Left cardiac atrium (tissue), 4 donors: Measurements from ENCODE around the gene SHISAL2B. TPM values are rescaled to one million over a fixed set of nuclear protein-coding genes. Genes with fewer than 3 reads are reported as not detected.
"Not testable (repeated sequence)": the region's sequence is repeated elsewhere in the genome, so short reads cannot be mapped to it uniquely, and the experiment has no call there.

Experiments
- ATAC-seq, 2 donors: fragments of 200-7000 bp; cut with Tn5 transposase; one replicate each; pipeline ENCODE4 v1.9.1; 2020; ENCODE audit warnings: mild to moderate bottlenecking in 2 of 2, moderate library complexity in 2 of 2
- DNase-seq: peaks from one replicate; pipeline ENCODE4 v3.0.0-alpha.2; 2020
- intact Hi-C, 2 donors: fragments of 100-400 bp; cut with DNase I; formaldehyde crosslinking; loops; one replicate each; pipeline versions ENCODE4 v1.14.1 to v1.15.1; 2022 to 2023
- total RNA-seq, 2 donors: library from RNA; stranded (reverse); fragmentation: NEBNext Ultra II Directional; extraction: Animal tissue kit (Norgen Biotek cat#: 25700); gene quantifications; one replicate each; pipeline ENCODE4 v1.2.1, GENCODE V29; 2021
- donor health status: DM: no; HTN: yes; CAD: no.
- donor health status: DM: no; HTN: yes; CAD: no; lungs with severe emphysema.
- donor health status: DM: yes; HTN: yes; CAD: no.
- donor health status: Dilated cardiomyopathy.

Gene SHISAL2B
- total RNA-seq, 2 donors from 2014 or later, result not detected

- ATAC-seq (no peak), DNase-seq (no peak)
- intact Hi-C loops, result no loop called here
These were observed 988 bp downstream of the SHISAL2B start for GRCh38 chr5:64691291-64691690.

GRCh38 chr5:64693636-64694035 is 3.3 kb downstream of the SHISAL2B start:
- ATAC-seq (no peak), DNase-seq (no peak)
- intact Hi-C loops, result no loop called here

DNA sequence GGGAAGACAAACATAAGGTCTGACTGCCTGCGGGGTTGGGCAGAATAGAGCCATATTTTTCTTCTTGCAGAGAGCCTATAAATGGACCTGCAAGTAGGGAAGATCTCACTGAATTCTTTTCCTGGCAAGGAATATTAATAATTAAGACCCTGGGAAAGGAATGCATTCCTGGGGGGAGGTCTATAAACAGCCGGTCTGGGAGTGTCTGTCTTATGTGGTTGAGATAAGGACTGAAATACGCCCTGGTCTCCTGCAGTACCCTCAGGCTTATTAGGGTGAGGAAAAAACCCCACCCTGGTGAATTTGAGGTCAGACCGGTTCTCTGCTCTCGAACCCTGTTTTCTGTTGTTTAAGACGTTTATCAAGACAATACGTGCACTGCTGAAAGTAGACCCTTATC is 6.1 kb downstream of the SHISAL2B start:
- ATAC-seq, intact Hi-C loops, DNase-seq: not testable (repeated sequence)

DNA sequence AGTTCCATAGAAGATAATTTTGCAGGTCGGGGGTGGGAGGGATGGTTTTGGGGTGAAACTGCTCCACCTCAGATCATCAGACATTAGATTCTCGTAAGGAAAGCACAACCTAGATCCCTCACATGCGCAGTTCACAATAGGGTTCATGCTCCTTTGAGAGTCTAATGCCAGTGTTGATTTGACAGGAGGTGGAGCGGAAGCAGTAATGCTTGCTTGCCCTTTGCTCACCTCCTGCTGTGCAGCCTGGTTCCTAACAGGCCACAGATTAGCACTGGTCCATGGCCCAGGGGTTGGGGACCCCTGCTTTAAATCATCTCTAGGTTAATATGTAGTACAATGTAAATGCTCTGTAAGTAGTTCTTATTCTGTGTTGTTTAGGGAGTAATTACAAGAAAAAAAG is 10.5 kb downstream of the SHISAL2B start:
- intact Hi-C loops, result no loop called here
- no peak for ATAC-seq
- DNase-seq, result no peak

DNA sequence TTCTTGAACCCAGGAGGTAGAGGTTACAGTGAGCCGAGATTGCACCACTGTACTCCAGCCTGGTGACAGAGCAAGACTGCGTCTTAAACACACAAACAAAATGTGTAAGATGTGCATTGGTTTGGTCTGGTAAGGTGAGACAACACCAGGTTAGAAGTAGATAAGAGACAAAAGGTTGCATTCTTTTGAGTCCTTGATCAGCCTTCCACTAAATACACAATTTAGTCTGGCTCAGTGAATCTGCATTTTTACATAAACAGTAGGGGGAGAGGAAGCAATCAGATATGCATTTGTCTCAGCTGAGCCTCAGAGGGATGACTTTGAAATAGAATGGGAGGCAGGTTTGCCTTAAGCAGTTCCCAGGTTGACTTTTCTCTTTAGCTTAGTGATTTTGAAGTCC is 15.8 kb downstream of the SHISAL2B start:
- DNase-seq, ATAC-seq, intact Hi-C loops: not testable (repeated sequence)

DNA sequence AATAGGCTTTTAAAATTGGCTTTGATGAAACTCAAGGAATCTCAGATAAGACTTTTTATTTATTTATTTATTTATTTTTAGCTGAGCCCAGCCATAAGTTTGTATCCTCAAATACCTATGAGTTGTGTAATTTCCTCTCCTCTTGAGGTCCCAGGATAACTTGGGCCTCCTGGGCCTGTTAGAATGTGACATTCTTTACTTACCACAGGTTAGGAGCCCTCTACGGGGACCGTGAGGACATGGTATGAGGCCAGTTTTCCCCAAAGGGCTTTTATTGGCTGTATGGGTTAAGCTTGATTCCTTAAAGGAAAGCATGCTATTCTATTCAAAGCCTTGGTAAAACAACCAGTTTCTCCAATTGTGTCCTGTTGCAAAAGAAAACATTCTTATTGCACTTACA is 16.9 kb downstream of the SHISAL2B start:
- no peak for ATAC-seq
- intact Hi-C loops, result no loop called here
- DNase-seq, result no peak

DNA sequence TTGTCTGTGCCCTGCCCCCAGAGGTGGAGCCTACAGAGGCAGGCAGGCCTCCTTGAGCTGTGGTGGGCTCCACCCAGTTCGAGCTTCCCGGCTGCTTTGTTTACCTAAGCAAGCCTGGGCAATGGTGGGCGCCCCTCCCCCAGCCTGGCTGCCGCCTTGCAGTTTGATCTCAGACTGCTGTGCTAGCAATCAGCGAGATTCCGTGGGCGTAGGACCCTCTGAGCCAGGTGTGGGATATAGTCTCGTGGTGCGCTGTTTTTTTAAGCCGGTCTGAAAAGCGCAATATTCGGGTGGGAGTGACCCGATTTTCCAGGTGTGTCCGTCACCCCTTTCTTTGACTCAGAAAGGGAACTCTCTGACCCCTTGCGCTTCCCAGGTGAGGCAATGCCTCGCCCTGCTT is 24.2 kb downstream of the SHISAL2B start:
- intact Hi-C loops, DNase-seq, ATAC-seq: not testable (repeated sequence)

- ATAC-seq, result no peak
- DNase-seq, result no peak
- intact Hi-C loops, result loop anchor here in 1 of 2 donors (10.0 kb wide), 1 partner anchor 62 kb away; no protein-coding TSS in a partner anchor
These were observed 32.3 kb downstream of the SHISAL2B start for GRCh38 chr5:64722588-64722987.

- no peak for DNase-seq
- no peak for ATAC-seq
- intact Hi-C loops, result loop anchor here in 1 of 2 donors (10.0 kb wide), 1 partner anchor 58 kb away; no protein-coding TSS in a partner anchor
These were observed 36.8 kb downstream of the SHISAL2B start for GRCh38 chr5:64727150-64727549.

- intact Hi-C loops, result no loop called here
- no peak for ATAC-seq
- DNase-seq, result no peak
These were observed 52.1 kb downstream of the SHISAL2B start for GRCh38 chr5:64742411-64742810.

DNA sequence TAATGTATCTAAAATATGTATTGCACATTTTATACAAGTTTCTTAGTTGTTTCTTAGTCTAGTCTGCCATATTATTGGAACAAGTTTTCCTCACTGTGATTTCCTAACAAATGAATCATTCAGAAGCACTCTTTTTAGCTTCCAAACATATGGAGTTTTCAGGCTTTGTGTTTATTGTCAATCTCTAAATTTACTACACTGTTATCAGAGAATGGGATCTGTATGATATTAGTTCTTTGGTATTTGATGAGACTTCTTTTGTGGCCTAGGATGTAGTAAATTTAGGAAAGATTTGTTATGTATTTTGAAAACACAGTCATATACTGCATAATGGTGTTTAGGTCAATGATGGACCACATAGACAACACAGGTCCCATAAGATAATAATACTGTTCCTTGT is 52.5 kb downstream of the SHISAL2B start:
- intact Hi-C loops, result no loop called here
- DNase-seq, result no peak
- ATAC-seq, result no peak

DNA sequence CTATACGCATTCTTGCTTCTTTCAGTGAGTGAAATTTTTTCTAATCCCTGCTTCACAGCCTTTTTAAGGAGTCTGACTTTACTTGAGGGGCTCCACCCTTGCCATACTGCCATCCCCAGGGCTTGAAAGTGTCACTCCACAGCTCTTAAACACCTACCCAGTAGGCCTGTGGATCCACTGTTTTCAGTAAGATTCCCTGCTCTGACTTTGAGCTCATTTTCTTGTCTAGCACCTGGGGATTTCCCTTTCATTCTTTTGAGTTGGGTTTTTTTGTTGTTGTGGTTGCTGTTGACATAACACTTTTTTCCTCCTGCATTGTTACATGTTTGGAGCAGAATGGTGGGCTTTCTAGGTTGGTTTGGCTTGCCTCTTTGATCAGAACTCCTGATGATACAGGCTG is 54.6 kb downstream of the SHISAL2B start:
- DNase-seq (no peak), ATAC-seq (no peak)
- intact Hi-C loops, result no loop called here

- ATAC-seq, result no peak
- intact Hi-C loops, result no loop called here
- no peak for DNase-seq
These were observed 56.1 kb downstream of the SHISAL2B start for GRCh38 chr5:64746446-64746845.

GRCh38 chr5:64749385-64749784 is 59.1 kb downstream of the SHISAL2B start:
- intact Hi-C loops, result no loop called here
- ATAC-seq (no peak), DNase-seq (no peak)

GRCh38 chr5:64754066-64754465 is 63.8 kb downstream of the SHISAL2B start:
- intact Hi-C loops, result no loop called here
- DNase-seq, result no peak
- ATAC-seq, result no peak

- intact Hi-C loops, result no loop called here
These were observed 68.6 kb downstream of the SHISAL2B start for GRCh38 chr5:64758901-64759300.

GRCh38 chr5:64759960-64760660 is 69.8 kb downstream of the SHISAL2B start:
- intact Hi-C loops, result no loop called here
- ATAC-seq (no peak), DNase-seq (no peak)

More at GRCh38 chr5:64758901-64759300, 68.6 kb downstream of the SHISAL2B start:
- ATAC-seq, result no peak
- DNase-seq, result no peak

DNA sequence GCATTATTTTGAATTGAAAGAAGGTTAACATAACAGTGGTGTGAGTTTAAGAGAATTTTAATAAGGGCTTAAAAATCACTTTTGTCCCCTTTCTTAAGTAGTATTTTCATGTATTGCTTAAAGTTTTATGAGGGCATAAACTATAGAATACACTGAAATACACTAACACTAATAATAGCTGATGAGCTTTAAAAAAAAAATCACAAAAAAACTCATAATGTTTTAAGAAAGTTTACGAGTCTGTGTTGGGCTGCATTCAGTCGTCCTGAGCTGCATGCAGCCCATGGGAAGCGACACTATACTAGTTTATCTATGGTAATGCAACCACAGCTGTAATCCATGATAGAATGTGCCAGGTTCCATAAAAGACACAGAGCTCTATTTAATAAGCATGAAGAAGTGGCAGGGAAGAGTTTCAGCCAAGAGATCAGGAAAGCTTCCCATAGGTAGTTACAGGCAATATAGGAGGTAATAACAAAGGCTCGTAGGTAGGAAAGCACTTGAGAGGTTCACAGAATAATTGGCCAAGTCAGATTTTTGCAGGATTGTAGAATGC is 73.7 kb downstream of the SHISAL2B start:
- intact Hi-C loops, result no loop called here
- no peak for ATAC-seq
- DNase-seq, result no peak

- intact Hi-C loops, result no loop called here
These were observed 75.7 kb downstream of the SHISAL2B start for GRCh38 chr5:64765804-64766504.

GRCh38 chr5:64766941-64767340 is 76.6 kb downstream of the SHISAL2B start:
- ATAC-seq, result no peak
- no peak for DNase-seq
- intact Hi-C loops, result no loop called here

More at GRCh38 chr5:64765804-64766504, 75.7 kb downstream of the SHISAL2B start:
- no peak for ATAC-seq
- DNase-seq, result no peak
